ENCODE results near the gene DSG4.

The DSG4 gene

GRCh38 chr18:31407649-31408048 is 31.1 kb downstream of the DSG4 start:
- no peak for TF ChIP-seq CTCF (IDR thresholded peaks at IDR 0.05; ENCODE audit: low read depth, low read length)
- DNase-seq (ENCODE audit: extremely low read depth, low read depth), result no peak

- no peak for DNase-seq (ENCODE audit: extremely low read depth, low read depth)
- TF ChIP-seq CTCF (IDR thresholded peaks at IDR 0.05; ENCODE audit: low read depth, low read length), result no peak
Measured at GRCh38 chr18:31409276-31409675, 32.7 kb downstream of the DSG4 start.

DNA sequence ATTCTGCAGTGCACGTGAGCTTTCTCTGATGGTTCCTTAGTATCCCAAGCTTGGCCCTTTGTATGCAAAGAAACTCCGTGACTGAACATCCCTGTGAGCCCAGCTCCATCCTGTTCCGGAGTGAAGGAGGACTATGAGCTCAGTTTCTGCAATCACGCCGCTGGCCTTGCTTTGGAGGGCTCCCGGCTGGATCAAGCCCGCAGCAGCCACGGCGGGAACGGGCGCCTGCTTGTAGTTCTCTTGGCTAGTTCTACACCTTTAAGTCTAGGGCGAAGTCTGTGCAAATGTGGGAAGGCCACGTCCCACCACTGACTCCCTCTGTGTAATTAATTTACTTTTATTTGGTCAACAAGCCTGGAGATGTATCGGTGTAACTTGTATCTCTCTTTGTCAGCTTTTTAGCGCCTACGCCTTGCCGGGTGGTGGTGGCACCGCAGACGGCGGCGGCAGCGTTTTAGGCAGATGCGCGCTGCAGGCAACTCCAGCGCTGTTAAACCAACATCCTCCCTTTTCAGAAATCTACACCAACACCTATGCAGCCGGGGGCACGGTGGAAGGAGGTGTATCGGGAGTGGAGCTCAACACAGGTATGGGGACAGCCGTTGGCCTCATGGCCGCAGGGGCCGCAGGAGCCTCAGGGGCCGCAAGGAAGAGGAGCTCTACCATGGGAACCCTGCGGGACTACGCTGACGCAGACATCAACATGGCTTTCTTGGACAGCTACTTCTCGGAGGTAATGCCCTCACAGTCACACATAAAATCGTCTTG is 34.3 kb downstream of the DSG4 start:
- no peak for DNase-seq (ENCODE audit: extremely low read depth, low read depth)
- TF ChIP-seq CTCF (IDR thresholded peaks at IDR 0.05; ENCODE audit: low read depth, low read length), result no peak

GRCh38 chr18:31413137-31413536 is 36.6 kb downstream of the DSG4 start:
- DNase-seq (ENCODE audit: extremely low read depth, low read depth), result no peak
- no peak for TF ChIP-seq CTCF (IDR thresholded peaks at IDR 0.05; ENCODE audit: low read depth, low read length)

DNA sequence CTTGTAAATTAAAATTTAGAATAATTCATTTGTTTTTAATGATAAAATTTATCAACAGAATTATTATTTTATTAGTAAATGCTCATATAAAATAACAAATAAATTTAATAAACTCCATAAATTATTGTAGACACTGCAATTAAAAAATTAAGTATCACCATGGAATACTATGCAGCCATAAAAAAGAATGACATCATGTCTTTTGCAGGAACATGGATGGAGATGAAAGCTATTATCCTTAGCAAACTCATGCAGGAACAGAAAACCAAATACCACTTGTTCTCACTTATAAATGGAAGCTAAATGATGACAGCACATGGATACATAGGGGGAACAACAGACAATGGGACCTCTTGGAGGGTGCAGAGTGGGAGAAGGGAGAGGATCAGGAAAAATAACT is 41.3 kb downstream of the DSG4 start:
- DNase-seq (ENCODE audit: extremely low read depth, low read depth), result no peak
- no peak for TF ChIP-seq CTCF (IDR thresholded peaks at IDR 0.05; ENCODE audit: low read depth, low read length)

GRCh38 chr18:31419457-31419932 is 42.9 kb downstream of the DSG4 start:
- DNase-seq (ENCODE audit: extremely low read depth, low read depth), result no peak
- no peak for TF ChIP-seq CTCF (IDR thresholded peaks at IDR 0.05; ENCODE audit: low read depth, low read length)

- TF ChIP-seq CTCF (IDR thresholded peaks at IDR 0.05; ENCODE audit: low read depth, low read length), result no peak
- no peak for DNase-seq (ENCODE audit: extremely low read depth, low read depth)
Measured at GRCh38 chr18:31420032-31420431, 43.5 kb downstream of the DSG4 start.
